Keratinocyte (primary cell): ENCODE data around the gene LMOD1. TPM values are rescaled to one million over a fixed set of nuclear protein-coding genes. Genes with fewer than 3 reads are reported as not detected.

ENCODE experiments used
- DNase-seq: peaks from one replicate; pipeline ENCODE4 v3.0.0-alpha.2; 2011; ENCODE audit warnings: low read depth, missing footprints, low spot score
- FAIRE-seq: peaks from 2 replicates; lab custom pipeline; 2011; peaks lifted over from hg19 to GRCh38; lab: Jason Lieb, UNC
- H2AFZ ChIP-seq: 2 replicates; pipeline ENCODE4 v1.6.0; 2012; ENCODE audit warnings: low read length, control low read depth, inconsistent platforms; ENCODE audit not compliant: control insufficient read depth
- H3K27ac ChIP-seq: 2 replicates; pipeline ENCODE4 v1.5.1; 2011; ENCODE audit warnings: low read length; ENCODE audit not compliant: control insufficient read depth, insufficient read depth
- H3K27me3 ChIP-seq: 3 replicates; pipeline ENCODE4 v1.6.0; 2011; ENCODE audit warnings: low read length; ENCODE audit not compliant: control insufficient read depth, insufficient read depth; ENCODE audit errors: extremely low read depth
- H3K36me3 ChIP-seq, 2 experiments: 2 replicates in 1 of 2; 3 replicates in 1 of 2; pipeline ENCODE4 v1.5.1; 2011; ENCODE audit warnings: low read length in 2 of 2, mild to moderate bottlenecking in 1 of 2; ENCODE audit not compliant: control insufficient read depth in 2 of 2, insufficient read depth in 2 of 2; ENCODE audit errors: extremely low read depth in 1 of 2
- H3K4me1 ChIP-seq: 3 replicates; pipeline ENCODE4 v1.5.1; 2011; ENCODE audit warnings: low read length; ENCODE audit not compliant: control insufficient read depth, insufficient read depth; ENCODE audit errors: extremely low read depth
- H3K4me2 ChIP-seq: 3 replicates; pipeline ENCODE4 v1.6.0; 2011; ENCODE audit warnings: low read depth, low read length; ENCODE audit not compliant: control insufficient read depth, insufficient read depth; ENCODE audit errors: extremely low read depth
- H3K4me3 ChIP-seq, 3 experiments: fragments of 200-600 bp in 1 of 3; sonication (generic) in 1 of 3; 2 replicates in 2 of 3; 3 replicates in 1 of 3; pipeline ENCODE4 v1.5.1; 2011 to 2016; ENCODE audit warnings: low read length in 3 of 3, mild to moderate bottlenecking in 3 of 3, control low read depth in 2 of 3, inconsistent platforms in 1 of 3, low read depth in 1 of 3, mixed read lengths in 1 of 3, mixed run types in 1 of 3, moderate library complexity in 1 of 3; ENCODE audit not compliant: control insufficient read depth in 2 of 3, insufficient read depth in 2 of 3; ENCODE audit errors: extremely low read depth in 1 of 3
- H3K79me2 ChIP-seq: 2 replicates; pipeline ENCODE4 v1.6.0; 2012; ENCODE audit warnings: low read length; ENCODE audit not compliant: control insufficient read depth, insufficient read depth
- H3K9ac ChIP-seq: 3 replicates; pipeline ENCODE4 v1.6.0; 2011; ENCODE audit warnings: low read length; ENCODE audit not compliant: control insufficient read depth, insufficient read depth; ENCODE audit errors: extremely low read depth
- H3K9me1 ChIP-seq: 3 replicates; pipeline ENCODE4 v1.6.0; 2011; ENCODE audit warnings: low read length; ENCODE audit not compliant: control insufficient read depth, insufficient read depth; ENCODE audit errors: extremely low read depth
- H3K9me3 ChIP-seq: 2 replicates; pipeline ENCODE4 v1.5.1; 2012; ENCODE audit warnings: low read depth, low read length; ENCODE audit not compliant: control insufficient read depth
- H4K20me1 ChIP-seq: 3 replicates; pipeline ENCODE4 v1.6.0; 2011; ENCODE audit warnings: low read length; ENCODE audit not compliant: control insufficient read depth, insufficient read depth; ENCODE audit errors: extremely low read depth
- CTCF ChIP-seq, 3 experiments: IDR thresholded peaks in 1 of 3; conservative IDR thresholded peaks in 1 of 3; optimal IDR thresholded peaks in 1 of 3; 2 replicates in 2 of 3; 3 replicates in 1 of 3; pipeline versions ENCODE3 to v1.5.1; 2011; ENCODE audit warnings: low read length in 3 of 3, mild to moderate bottlenecking in 3 of 3, moderate library complexity in 2 of 3, control low read depth in 1 of 3, inconsistent platforms in 1 of 3; ENCODE audit not compliant: insufficient read depth in 2 of 3; ENCODE audit errors: extremely low read depth in 1 of 3
- EZH2 ChIP-seq: IDR thresholded peaks from one replicate; pipeline ENCODE4 v1.6.1; 2012; ENCODE audit warnings: inconsistent platforms, mild to moderate bottlenecking, low read length, moderate library complexity
- dilution Hi-C: fragments of 300-500 bp; cut with MboI; formaldehyde crosslinking; loops from one replicate; pipeline ENCODE4 v1.7.0; 2020; ENCODE audit warnings: low sequenced_read_pairs; ENCODE audit not compliant: extremely low pct_ligation_motif_present
- polyA plus RNA-seq, 5 experiments: library from polyadenylated mRNA; depleted of rRNA in 3 of 5; stranded (reverse) in 3 of 5; stranded (forward) in 1 of 5; unstranded in 1 of 5; fragments of >200 nt; gene quantifications; 1 replicate in 1 of 5; 2 replicates in 3 of 5; 3 replicates in 1 of 5; pipeline versions ENCODE4 v1.2.1 to v1.2.3, GENCODE V29; 2011 to 2012; ENCODE audit warnings: missing spikeins in 2 of 5, low read depth in 1 of 5, low replicate concordance in 1 of 5

LMOD1 gene
- polyA plus RNA-seq, 1 donor (not counting 4 experiments of a cell fraction or from before 2014, with no cell fraction given), result not detected

DNA sequence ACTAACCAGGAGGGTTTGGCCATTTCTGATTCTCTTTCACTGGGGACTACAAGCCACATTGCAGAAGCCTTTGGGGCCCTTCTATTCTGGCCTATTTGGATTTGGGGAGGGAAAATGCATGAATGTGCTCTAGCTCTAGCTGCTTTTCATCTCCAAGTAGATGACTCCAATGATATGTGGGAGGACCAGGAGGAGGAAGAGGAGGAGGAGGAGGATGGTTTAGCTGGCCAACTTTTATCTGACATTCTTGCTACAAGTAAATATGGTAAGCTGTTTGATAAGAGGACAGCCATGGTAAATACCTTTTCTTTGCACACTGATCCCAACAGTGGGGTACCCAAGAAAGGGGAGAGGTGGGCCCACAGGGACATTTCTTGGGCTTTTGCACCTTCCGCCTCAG is 71.7 kb downstream of the LMOD1 start:
- DNase-seq, result no peak
- Histone ChIP-seq H3K79me2 (no peaks in the 10 kb centered on the region), H3K27me3 (no peaks in the 10 kb centered on the region), H3K36me3 (peaks cover 27 to 37% of the 10 kb centered on the region in 2 experiments), H4K20me1 (no peaks in the 10 kb centered on the region), H3K4me2 (no peak overlapping the region), H3K4me3 (no peak overlapping the region), H3K27ac (no peak overlapping the region), H3K9me3 (no peaks in the 10 kb centered on the region), H3K9me1 (no peaks in the 10 kb centered on the region), H3K9ac (no peak overlapping the region), H2AFZ (no peak overlapping the region), H3K4me1 (peaks cover 4% of the 10 kb centered on the region)
- FAIRE-seq, result no peak
- dilution Hi-C loops, result no loop called here
- TF ChIP-seq EZH2, result no peak
- TF ChIP-seq CTCF (optimal IDR thresholded peaks at IDR 0.05 in 1 of 3, IDR thresholded peaks at IDR 0.05 in 1 of 3, conservative IDR thresholded peaks at IDR 0.05 in 1 of 3; ENCODE audit: extremely low read depth in 1 of 3, insufficient read depth in 2 of 3, low read length in 3 of 3), result no peak

- H3K27me3 ChIP-seq, result no peaks in the 10 kb centered on the region
- no peak for DNase-seq
Measured at GRCh38 chr1:201870397-201870796, 76.0 kb downstream of the LMOD1 start.

More at GRCh38 chr1:201870397-201870796, 76.0 kb downstream of the LMOD1 start:
- H3K4me2 ChIP-seq, result no peak overlapping the region
- no peaks in the 10 kb centered on the region for H4K20me1 ChIP-seq
- no peak overlapping the region for H3K27ac ChIP-seq
- peaks cover 24 to 34% of the 10 kb centered on the region in 2 experiments for H3K36me3 ChIP-seq
- no peak for FAIRE-seq
- no peaks in the 10 kb centered on the region for H3K9me1 ChIP-seq
- no peaks in the 10 kb centered on the region for H3K9me3 ChIP-seq
- H3K9ac ChIP-seq, result no peak overlapping the region
- H3K4me1 ChIP-seq, result no peaks in the 10 kb centered on the region
- no peak overlapping the region for H2AFZ ChIP-seq
- TF ChIP-seq CTCF (optimal IDR thresholded peaks at IDR 0.05 in 1 of 3, IDR thresholded peaks at IDR 0.05 in 1 of 3, conservative IDR thresholded peaks at IDR 0.05 in 1 of 3; ENCODE audit: extremely low read depth in 1 of 3, insufficient read depth in 2 of 3, low read length in 3 of 3), result no peak
- TF ChIP-seq EZH2, result no peak
- no peaks in the 10 kb centered on the region for H3K79me2 ChIP-seq
- dilution Hi-C loops, result no loop called here
- H3K4me3 ChIP-seq, result no peak overlapping the region
